ENCODE data around the gene CASK.
A peak's percentile ranks its signal among the peaks of the same experiment; 100 is the strongest.
"Not testable (repeated sequence)": the region's sequence is repeated elsewhere in the genome, so short reads cannot be mapped to it uniquely, and the experiment has no call there.

Gene CASK

GRCh38 chrX:41515376-41515775 lies 408.0 kb downstream of the CASK start:
- no peak for DNase-seq (ENCODE audit: low spot score)

- no peak for DNase-seq (ENCODE audit: low spot score)
These were observed 409.2 kb downstream of the CASK start for GRCh38 chrX:41514179-41514578.

- not testable (repeated sequence) for DNase-seq (ENCODE audit: low spot score)
These were observed 410.5 kb downstream of the CASK start for GRCh38 chrX:41512853-41513252.

GRCh38 chrX:41512394-41512793 lies 411.0 kb downstream of the CASK start:
- DNase-seq (ENCODE audit: low spot score) = no peak

- no peak for DNase-seq (ENCODE audit: low spot score)
These were observed 415.4 kb downstream of the CASK start for GRCh38 chrX:41507919-41508318.

- no peak for DNase-seq (ENCODE audit: low spot score)
These were observed 421.4 kb downstream of the CASK start for GRCh38 chrX:41502004-41502403.

- no peak for DNase-seq (ENCODE audit: low spot score)
These were observed 423.4 kb downstream of the CASK start for GRCh38 chrX:41499984-41500383.

- no peak for DNase-seq (ENCODE audit: low spot score)
These were observed 424.2 kb downstream of the CASK start for GRCh38 chrX:41499195-41499594.

GRCh38 chrX:41491267-41492004 lies 431.9 kb downstream of the CASK start:
- DNase-seq (ENCODE audit: low spot score) = no peak

GRCh38 chrX:41490446-41490845 lies 432.9 kb downstream of the CASK start:
- no peak for DNase-seq (ENCODE audit: low spot score)

- no peak for DNase-seq (ENCODE audit: low spot score)
These were observed 441.1 kb downstream of the CASK start for GRCh38 chrX:41482154-41482850.

- DNase-seq (ENCODE audit: low spot score) = peak; percentile 14
These were observed 441.9 kb downstream of the CASK start for GRCh38 chrX:41481264-41482109.

- DNase-seq (ENCODE audit: low spot score) = no peak
These were observed 442.7 kb downstream of the CASK start for GRCh38 chrX:41480508-41481260.

- DNase-seq (ENCODE audit: low spot score) = no peak
These were observed 444.9 kb downstream of the CASK start for GRCh38 chrX:41478381-41478911.

GRCh38 chrX:41475591-41476241 lies 447.6 kb downstream of the CASK start:
- DNase-seq (ENCODE audit: low spot score) = no peak

GRCh38 chrX:41475191-41475590 lies 448.2 kb downstream of the CASK start:
- DNase-seq (ENCODE audit: low spot score) = no peak

- DNase-seq (ENCODE audit: low spot score) = no peak
These were observed 448.6 kb downstream of the CASK start for GRCh38 chrX:41474726-41475100.

- no peak for DNase-seq (ENCODE audit: low spot score)
These were observed 449.2 kb downstream of the CASK start for GRCh38 chrX:41473936-41474725.

GRCh38 chrX:41472231-41472815 lies 451.0 kb downstream of the CASK start:
- DNase-seq (ENCODE audit: low spot score) = no peak

- no peak for DNase-seq (ENCODE audit: low spot score)
These were observed 451.6 kb downstream of the CASK start for GRCh38 chrX:41471786-41472185.
